Breast epithelium (tissue), 3 donors: ENCODE data around the gene ARL6IP6.

ENCODE experiments used
- POLR2A ChIP-seq: fragments of 450-650 bp; IDR thresholded peaks from one replicate; pipeline ENCODE4 v1.6.1; 2016; ENCODE audit warnings: antibody characterized with exemption, mild to moderate bottlenecking, moderate library complexity
- TF ChIP-seq, protein P1 (sequence below), 3 donors: fragments of 450-650 bp; IDR thresholded peaks; one replicate each; pipeline ENCODE4 v1.5.1; 2016 to 2017; ENCODE audit warnings: antibody characterized with exemption in 3 of 3, mild to moderate bottlenecking in 3 of 3, moderate library complexity in 3 of 3

DNA sequence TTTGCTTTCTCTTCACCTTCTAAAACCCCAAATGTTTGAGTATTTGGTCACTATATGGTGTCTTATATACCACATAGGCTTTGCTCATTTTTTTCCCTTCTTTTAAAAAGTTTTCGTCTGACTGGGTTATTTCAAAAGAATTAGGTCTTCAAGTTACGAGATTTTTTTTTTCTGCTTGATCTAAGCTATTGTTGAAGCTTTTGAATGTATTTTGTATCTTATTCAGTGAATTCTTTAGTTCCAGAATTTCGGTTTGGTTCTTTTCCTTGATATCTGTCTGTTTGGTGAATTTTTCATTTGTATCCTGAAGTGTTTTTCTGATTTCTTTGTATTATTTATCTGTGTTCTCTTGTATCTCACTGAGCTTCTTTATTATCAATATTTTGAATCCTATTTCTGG lies 93.5 kb downstream of the ARL6IP6 start:
- TF ChIP-seq POLR2A: no peak
- TF ChIP-seq, protein P1, sequence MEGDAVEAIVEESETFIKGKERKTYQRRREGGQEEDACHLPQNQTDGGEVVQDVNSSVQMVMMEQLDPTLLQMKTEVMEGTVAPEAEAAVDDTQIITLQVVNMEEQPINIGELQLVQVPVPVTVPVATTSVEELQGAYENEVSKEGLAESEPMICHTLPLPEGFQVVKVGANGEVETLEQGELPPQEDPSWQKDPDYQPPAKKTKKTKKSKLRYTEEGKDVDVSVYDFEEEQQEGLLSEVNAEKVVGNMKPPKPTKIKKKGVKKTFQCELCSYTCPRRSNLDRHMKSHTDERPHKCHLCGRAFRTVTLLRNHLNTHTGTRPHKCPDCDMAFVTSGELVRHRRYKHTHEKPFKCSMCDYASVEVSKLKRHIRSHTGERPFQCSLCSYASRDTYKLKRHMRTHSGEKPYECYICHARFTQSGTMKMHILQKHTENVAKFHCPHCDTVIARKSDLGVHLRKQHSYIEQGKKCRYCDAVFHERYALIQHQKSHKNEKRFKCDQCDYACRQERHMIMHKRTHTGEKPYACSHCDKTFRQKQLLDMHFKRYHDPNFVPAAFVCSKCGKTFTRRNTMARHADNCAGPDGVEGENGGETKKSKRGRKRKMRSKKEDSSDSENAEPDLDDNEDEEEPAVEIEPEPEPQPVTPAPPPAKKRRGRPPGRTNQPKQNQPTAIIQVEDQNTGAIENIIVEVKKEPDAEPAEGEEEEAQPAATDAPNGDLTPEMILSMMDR (IDR thresholded peaks at IDR 0.05): no peak
